ENCODE measurements around the gene QRICH1. TPM values are rescaled to one million over a fixed set of nuclear protein-coding genes. Genes with fewer than 3 reads are reported as not detected.
"Not testable (repeated sequence)": the region's sequence is repeated elsewhere in the genome, so short reads cannot be mapped to it uniquely, and the experiment has no call there.

Gene QRICH1
- polyA plus RNA-seq, 3 donors: 20.3 to 42.2 (median 22.0) TPM

DNA sequence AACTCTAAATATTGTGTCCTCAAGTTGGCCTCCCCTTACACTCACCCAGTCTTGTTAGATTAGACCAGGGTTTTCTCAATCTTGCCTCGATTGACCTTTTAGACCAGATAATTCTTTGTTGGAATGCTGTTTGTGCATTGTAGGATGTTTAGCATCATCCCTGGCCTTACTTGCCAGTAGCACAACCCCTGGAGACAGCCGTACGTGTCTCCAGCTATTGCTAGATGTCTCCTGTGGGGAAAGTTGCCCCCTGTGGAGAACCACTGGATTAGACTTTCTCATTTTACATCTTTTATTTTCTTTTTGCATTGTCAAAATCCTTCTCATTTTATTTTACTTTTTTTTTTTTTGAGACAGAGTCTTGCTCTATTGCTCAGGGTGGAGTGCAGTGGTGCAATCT, 84.5 kb downstream of the QRICH1 start:
- 68 to 74% (median 68%) methylated on average over 3 of the region's 3 CpGs for WGBS, 3 donors

GRCh38 chr3:49008627-49009026, 85.2 kb downstream of the QRICH1 start:
- H3K27ac ChIP-seq (ENCODE audit: low read depth, low read length): not testable (repeated sequence)
- WGBS, 3 donors: 75 to 90% (median 89%) methylated on average over 5 of the region's 5 CpGs

More for the DNA sequence above, 84.5 kb downstream of the QRICH1 start:
- no peak overlapping the region for H3K27ac ChIP-seq (ENCODE audit: low read depth, low read length)

GRCh38 chr3:49007771-49008528, 85.9 kb downstream of the QRICH1 start:
- WGBS, 3 donors: 13 to 19% (median 14%) methylated on average over 30 to 41 of the region's 41 CpGs
- peak overlapping the region; percentile 58 for H3K27ac ChIP-seq (ENCODE audit: low read depth, low read length)

DNA sequence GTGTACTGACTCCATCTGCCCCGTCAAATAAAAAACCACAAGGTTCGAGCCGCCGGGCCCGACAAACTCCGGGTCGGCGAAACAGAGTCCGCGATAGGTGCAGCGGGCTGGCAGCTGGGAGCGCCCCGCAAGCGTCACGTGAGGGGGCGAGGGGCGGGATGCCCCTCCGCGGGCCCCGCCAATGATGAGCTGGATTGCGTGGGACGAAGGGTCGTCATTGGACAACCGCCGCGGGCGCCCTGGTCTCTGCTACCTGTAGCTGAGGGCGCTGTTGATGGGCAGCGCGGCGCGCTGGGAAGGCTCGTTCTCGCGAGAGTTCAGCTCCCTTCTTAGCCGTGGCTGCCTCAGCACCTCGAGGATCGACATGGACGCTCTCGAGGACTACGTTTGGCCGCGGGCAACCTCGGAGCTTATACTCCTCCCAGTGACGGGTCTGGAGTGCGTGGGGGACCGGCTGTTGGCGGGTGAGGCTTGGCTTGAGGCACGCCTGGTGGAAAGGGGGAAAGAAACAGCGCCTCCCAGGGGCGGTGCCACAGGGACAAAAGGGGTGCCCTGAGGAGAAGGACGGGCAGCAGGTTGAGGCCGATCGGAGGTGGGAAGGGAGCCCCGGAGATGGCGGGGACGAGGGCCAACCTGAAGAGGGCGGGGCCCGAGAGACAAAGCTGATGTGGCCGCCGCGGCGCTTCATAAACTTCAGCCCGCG, 86.7 kb downstream of the QRICH1 start, which contains the start of gene WDR6:
Gene WDR6, plus strand, starts transcription at position 324 of the 703 bp plus-strand sequence. Its CDS starts 41 bp downstream, at position 365.
- 0 to 1% (median 1%) methylated on average over 61 to 65 of the region's 65 CpGs for WGBS, 3 donors
- peak within 1 kb of the TSS; percentile 58 for H3K27ac ChIP-seq (ENCODE audit: low read depth, low read length)

- H3K27ac ChIP-seq (ENCODE audit: low read depth, low read length): no peak overlapping the region
- WGBS, 3 donors: 2 to 5% (median 3%) methylated on average over 32 of the region's 32 CpGs
These were observed 87.3 kb downstream of the QRICH1 start for GRCh38 chr3:49006408-49007067.

DNA sequence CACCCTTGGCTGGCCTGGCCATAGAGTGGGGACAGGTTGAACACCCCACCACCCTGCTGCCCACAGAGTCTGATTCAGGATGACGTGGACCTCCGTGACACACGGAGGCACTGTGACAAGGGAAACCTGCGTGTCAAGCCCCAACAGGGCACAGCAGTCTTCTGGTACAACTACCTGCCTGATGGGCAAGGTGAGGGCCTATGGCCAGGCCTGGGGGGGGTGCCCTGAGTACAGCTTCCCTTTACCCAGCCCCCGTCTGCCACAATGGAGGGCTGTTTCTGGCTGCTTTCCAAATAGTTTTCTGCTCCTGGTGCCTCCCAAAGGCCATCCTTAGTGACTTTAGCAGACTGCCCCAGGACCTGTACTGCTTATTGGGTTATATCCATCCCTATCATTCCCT, 87.9 kb downstream of the QRICH1 start:
- no peak overlapping the region for H3K27ac ChIP-seq (ENCODE audit: low read depth, low read length)
- WGBS, 3 donors: 93 to 98% (median 97%) methylated on average over 5 of the region's 5 CpGs

DNA sequence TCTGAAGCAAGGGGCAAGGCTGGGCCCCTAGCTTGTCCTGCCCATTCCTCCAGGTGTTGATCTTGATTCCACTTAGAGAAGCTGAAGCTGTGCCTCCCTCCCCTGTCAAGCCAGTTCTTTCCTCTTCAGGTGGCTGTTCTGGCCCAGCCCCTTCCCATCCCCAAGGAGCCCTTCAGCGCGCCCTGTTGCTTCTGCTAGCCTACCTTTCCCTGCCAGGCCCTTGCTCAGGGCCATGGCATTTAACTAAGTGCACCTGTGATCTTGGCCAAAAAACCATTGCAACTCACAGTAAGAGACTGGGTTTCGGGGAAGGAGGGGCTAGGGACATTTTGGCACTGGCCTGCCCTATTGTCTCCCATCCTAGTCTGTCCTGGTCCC, 88.6 kb downstream of the QRICH1 start:
- H3K27ac ChIP-seq (ENCODE audit: low read depth, low read length): no peak overlapping the region
- WGBS, 3 donors: 93 to 100% (median 98%) methylated on average over 3 of the region's 3 CpGs

- H3K27ac ChIP-seq (ENCODE audit: low read depth, low read length): no peak overlapping the region
- WGBS, 3 donors: 87 to 89% (median 88%) methylated on average over 16 of the region's 16 CpGs
These were observed 89.2 kb downstream of the QRICH1 start for GRCh38 chr3:49004352-49005302.

- 87 to 96% (median 89%) methylated on average over 6 of the region's 6 CpGs for WGBS, 3 donors
- no peak overlapping the region for H3K27ac ChIP-seq (ENCODE audit: low read depth, low read length)
These were observed 92.7 kb downstream of the QRICH1 start for GRCh38 chr3:49001155-49001554.

DNA sequence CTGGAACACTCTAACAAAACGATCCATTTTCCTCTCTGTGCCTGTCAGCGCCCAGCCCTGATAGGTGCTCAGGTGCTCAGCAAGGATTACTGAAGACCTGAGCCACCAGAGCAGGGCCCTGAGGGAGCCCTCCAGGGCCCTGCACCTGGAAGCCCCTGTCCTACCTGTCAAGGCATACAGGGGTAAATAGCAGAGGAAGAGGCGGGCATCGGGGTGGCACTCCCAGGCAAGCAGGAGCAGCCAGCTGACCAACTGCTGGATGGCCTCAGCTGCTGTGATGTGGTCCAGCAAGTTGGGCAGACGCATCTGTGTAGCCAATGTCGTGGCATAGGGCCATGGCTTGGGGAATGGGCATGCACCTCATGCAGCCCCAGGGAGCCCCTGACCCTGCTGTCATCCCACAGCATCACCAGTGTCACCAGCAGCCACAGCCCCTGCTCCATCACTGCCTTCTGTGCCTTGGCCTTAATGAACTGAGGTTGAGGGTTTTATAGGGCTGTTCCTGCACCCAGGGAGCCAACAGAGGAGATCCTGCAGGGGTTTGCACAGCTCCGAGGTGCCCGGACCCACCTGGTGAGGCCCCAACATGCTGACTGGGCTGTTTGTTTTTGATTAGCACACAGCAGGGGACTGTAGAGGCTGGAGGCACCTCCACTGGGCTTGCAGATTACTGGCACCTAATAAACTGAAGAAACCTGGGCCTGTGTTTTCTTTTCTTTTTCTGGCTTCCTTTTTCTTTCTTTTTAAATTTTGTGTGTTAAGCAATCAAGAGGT, 94.6 kb downstream of the QRICH1 start:
- H3K27ac ChIP-seq (ENCODE audit: low read depth, low read length): no peak overlapping the region

DNA sequence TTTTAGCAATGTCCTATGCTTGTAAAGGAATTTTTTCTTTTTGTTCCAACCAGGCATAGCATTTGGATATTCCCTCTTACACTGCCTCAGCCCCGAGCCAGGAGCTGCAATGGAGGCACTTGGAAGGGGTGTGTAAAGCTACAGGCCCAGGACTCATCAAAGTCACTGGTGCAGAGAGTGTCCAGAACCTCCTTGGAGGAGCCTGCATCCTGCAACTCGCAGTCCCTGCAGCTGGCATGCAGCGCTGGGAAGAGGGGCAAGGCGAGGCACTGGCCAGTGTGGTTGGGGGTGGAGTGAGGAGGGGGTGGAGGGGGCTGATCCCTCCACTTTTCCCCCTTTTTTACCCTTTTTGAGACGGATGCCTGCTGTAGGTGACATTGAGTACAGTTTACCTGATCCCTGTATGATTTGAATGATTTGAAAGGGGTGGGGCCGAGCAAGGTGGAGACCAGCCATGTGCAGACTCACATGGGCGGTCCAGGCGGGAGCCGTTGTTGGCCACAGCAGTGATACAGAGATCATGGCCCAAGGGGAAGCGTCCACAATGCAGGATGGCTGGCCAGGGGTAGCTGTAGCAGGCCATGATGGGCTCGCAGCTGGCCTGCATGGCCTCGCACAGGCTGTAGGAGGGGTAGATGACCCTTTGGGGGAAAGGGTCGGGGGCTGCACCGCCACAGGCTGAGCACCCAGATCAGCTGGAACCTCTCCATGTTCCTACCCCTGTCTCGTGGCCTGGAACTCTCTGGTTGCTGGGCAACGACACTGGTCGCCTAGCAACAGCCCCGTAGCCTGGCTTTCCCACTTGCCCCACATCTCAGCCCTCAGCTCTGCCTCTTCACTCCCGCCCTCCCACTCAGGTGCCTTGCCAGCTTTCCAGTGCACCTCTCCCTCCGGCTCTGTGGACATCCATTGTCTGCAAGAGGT, 95.9 kb downstream of the QRICH1 start:
- WGBS, 3 donors: 77 to 84% (median 81%) methylated on average over 20 of the region's 20 CpGs
- no peak overlapping the region for H3K27ac ChIP-seq (ENCODE audit: low read depth, low read length)

More for the DNA sequence above, 94.6 kb downstream of the QRICH1 start:
- WGBS, 3 donors: 67 to 88% (median 86%) methylated on average over 8 of the region's 8 CpGs

DNA sequence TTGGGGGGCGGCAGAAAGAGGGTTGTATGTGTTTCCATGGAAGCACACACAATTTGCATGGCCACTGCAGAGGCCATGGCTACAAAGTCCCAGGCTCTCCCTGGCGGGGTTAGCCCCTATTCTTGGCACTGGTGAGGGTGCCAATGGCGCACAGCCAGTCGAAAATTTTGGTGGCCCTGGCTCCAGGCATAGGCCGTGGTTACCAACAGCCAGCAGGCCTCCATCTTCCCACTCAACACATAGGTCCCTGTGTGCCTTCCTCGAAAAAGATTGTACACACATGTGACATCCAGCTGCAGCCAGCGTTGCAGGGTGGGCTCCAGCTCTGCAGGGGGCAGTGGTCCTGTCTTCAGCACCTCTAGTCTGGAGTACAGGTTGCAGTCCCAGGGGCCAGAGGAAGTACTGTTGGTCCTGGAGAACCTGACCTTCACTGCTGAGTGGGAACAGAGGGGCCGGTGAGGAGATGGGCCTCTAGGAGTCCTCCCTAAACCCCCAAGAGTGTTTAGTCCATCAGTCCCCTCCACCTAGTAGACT, 96.7 kb downstream of the QRICH1 start:
- 86 to 88% (median 86%) methylated on average over 8 of the region's 8 CpGs for WGBS, 3 donors

DNA sequence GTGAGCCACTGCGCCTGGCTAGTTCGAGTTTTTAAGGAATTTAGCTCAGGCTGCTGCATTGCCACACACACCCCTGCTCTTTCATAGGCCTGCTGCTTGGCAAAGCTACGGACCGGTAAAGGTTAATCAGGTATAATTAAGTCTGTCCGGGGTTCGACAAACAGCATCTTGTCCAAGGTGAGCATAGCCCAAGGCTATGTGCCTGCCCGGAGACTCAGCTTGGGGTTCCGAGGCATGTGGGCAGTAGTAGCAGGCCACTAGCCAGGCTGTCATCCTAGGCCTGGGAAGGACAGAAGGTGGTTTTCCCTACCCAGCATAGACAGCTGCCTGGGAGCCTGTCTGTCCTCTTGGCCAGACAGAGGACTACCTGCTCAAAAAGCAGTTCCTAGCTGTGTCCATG, 97.2 kb downstream of the QRICH1 start:
- H3K27ac ChIP-seq (ENCODE audit: low read depth, low read length): no peak overlapping the region
- 92 to 97% (median 94%) methylated on average over 8 of the region's 8 CpGs for WGBS, 3 donors

More for the DNA sequence above, 96.7 kb downstream of the QRICH1 start:
- H3K27ac ChIP-seq (ENCODE audit: low read depth, low read length): no peak overlapping the region

DNA sequence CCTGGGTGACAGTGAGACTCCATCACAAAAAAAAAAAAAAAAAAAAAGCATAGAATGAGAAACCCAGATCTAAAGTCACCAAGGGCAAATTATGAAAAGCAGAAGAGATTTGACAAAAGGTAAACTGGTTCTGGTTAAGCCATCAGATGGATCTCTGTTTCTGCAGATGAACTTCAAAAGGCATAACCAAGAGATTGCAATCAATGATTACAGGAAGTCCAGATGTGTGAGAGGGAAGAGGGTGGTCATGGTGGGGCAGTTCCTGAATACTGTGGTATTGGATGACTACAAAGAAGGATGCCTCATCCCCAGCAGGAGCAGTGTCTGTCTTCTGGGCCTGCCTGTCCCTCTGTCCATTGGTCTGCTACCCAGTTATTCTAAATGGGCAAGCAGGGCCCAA, 100.0 kb downstream of the QRICH1 start:
- H3K27ac ChIP-seq (ENCODE audit: low read depth, low read length): no peak overlapping the region

- no peak overlapping the region for H3K27ac ChIP-seq (ENCODE audit: low read depth, low read length)
- 72 to 79% (median 75%) methylated on average over 5 of the region's 5 CpGs for WGBS, 3 donors
These were observed 101.9 kb downstream of the QRICH1 start for GRCh38 chr3:48991851-48992545.
